ENCODE measurements around the gene CRISPLD2. TPM values are rescaled to one million over a fixed set of nuclear protein-coding genes. Genes with fewer than 3 reads are reported as not detected.

CRISPLD2 gene
- total RNA-seq, 1 donor, result 40.2 TPM

DNA sequence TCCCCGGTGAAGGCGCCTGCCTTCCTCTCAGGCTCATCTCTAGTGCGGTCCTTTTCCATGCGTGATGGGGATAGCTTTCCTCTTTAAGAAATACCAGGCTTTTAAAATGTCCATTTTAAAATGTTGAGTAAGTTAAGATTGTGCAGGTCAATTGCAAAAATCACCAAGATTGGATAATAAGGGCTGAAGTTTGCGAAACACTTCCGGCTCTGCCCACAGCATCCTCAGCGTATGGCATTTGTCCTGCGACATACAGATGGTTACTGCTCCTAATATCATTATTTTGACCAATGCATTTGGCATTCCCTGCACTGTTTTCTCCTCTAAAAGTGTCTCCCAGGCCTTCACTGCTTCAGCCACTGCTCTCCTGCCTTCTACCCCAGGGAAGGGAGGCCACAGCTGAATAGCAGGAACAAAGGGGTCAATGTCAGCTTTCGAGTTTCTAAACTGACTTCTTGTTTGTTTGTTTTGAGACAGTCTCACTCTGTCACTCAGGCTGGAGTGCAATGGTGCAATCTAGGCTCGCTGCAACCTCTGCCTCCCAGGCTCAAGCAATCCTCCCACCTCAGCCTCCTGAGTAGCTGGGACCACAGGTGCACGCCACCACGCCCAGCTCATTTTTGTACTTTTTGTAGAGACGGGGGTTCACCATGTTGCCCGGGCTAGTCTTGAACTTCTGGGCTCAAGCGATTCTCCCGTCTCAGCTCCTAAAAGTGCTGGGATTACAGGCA, 91.9 kb downstream of the CRISPLD2 start:
- no peaks in the 10 kb centered on the region for H4K20me1 ChIP-seq (ENCODE audit: insufficient read depth, low read length)
- no peaks in the 10 kb centered on the region for H3K9me3 ChIP-seq (ENCODE audit: low read depth, low read length)
- no peak for DNase-seq (ENCODE audit: insufficient read length, low spot score, missing footprints)
- no peaks in the 10 kb centered on the region for H3K36me3 ChIP-seq (ENCODE audit: insufficient read depth, low read length)
- H3K4me3 ChIP-seq (ENCODE audit: insufficient read depth, low read length), result no peak overlapping the region
- peaks cover 5% of the 10 kb centered on the region for H3K4me1 ChIP-seq (ENCODE audit: insufficient read depth, low read length)
- no peak overlapping the region for H3K27ac ChIP-seq (ENCODE audit: low read depth, low read length)
- H3K79me2 ChIP-seq (ENCODE audit: insufficient read depth, low read length), result no peaks in the 10 kb centered on the region
- no peak overlapping the region for H2AFZ ChIP-seq (ENCODE audit: low read length)
- H3K27me3 ChIP-seq (ENCODE audit: insufficient read depth, low read length), result peaks cover 22% of the 10 kb centered on the region
- TF ChIP-seq, protein P1, sequence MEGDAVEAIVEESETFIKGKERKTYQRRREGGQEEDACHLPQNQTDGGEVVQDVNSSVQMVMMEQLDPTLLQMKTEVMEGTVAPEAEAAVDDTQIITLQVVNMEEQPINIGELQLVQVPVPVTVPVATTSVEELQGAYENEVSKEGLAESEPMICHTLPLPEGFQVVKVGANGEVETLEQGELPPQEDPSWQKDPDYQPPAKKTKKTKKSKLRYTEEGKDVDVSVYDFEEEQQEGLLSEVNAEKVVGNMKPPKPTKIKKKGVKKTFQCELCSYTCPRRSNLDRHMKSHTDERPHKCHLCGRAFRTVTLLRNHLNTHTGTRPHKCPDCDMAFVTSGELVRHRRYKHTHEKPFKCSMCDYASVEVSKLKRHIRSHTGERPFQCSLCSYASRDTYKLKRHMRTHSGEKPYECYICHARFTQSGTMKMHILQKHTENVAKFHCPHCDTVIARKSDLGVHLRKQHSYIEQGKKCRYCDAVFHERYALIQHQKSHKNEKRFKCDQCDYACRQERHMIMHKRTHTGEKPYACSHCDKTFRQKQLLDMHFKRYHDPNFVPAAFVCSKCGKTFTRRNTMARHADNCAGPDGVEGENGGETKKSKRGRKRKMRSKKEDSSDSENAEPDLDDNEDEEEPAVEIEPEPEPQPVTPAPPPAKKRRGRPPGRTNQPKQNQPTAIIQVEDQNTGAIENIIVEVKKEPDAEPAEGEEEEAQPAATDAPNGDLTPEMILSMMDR (IDR thresholded peaks at IDR 0.05; ENCODE audit: extremely low read depth, low read depth, low read length), result no peak
- H3K4me2 ChIP-seq (ENCODE audit: insufficient read depth, low read length), result no peak overlapping the region

DNA sequence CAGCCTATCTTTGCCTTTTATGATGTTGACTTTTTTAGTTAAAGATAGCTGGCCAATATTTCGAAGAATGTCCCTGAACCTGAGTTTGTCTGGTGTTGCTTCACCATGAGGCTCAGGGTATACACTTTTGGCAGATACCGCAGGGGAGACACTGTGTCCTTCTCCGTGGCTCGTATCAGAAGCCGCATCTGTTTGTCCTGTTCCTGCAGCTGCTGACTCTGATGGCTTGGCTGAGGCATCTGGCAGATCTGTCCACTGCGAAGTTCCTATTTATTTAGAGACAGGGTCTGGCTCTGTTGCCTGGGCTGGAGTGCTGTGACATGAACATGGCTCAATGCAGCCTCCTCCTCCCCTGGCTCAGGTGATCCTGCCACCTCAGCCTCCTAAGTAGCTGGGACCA, 93.5 kb downstream of the CRISPLD2 start:
- Histone ChIP-seq H3K79me2 (ENCODE audit: insufficient read depth, low read length) (no peaks in the 10 kb centered on the region), H3K4me2 (ENCODE audit: insufficient read depth, low read length) (no peak overlapping the region), H2AFZ (ENCODE audit: low read length) (no peak overlapping the region), H3K4me1 (ENCODE audit: insufficient read depth, low read length) (no peaks in the 10 kb centered on the region), H4K20me1 (ENCODE audit: insufficient read depth, low read length) (no peaks in the 10 kb centered on the region), H3K4me3 (ENCODE audit: insufficient read depth, low read length) (no peak overlapping the region), H3K27me3 (ENCODE audit: insufficient read depth, low read length) (peaks cover 29% of the 10 kb centered on the region), H3K36me3 (ENCODE audit: insufficient read depth, low read length) (no peaks in the 10 kb centered on the region), H3K27ac (ENCODE audit: low read depth, low read length) (no peak overlapping the region), H3K9me3 (ENCODE audit: low read depth, low read length) (no peaks in the 10 kb centered on the region)
- TF ChIP-seq, protein P1 (IDR thresholded peaks at IDR 0.05; ENCODE audit: extremely low read depth, low read depth, low read length), result no peak
- no peak for DNase-seq (ENCODE audit: insufficient read length, low spot score, missing footprints)

DNA sequence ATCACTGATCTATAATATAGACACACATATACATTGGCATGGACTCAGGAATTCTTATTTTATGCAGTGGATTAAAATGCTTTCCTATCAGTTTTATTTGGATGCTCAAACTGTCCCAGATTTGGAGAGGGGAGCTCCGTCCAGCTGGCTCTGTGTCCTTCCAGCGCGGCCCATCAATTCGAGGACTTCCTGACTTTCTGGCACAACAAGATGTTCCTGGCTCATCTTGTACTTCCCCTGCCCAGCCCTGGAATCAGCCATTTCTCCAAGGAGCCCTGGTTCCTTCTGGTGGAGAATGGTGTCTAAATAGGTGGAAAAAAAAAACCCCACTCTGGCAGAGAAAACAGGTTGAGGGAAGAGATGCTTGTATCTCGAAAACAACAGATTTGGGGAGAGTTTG, 94.5 kb downstream of the CRISPLD2 start:
- no peak overlapping the region for H3K4me2 ChIP-seq (ENCODE audit: insufficient read depth, low read length)
- H3K27ac ChIP-seq (ENCODE audit: low read depth, low read length), result no peak overlapping the region
- no peak overlapping the region for H2AFZ ChIP-seq (ENCODE audit: low read length)
- H3K9me3 ChIP-seq (ENCODE audit: low read depth, low read length), result no peaks in the 10 kb centered on the region
- TF ChIP-seq, protein P1 (IDR thresholded peaks at IDR 0.05; ENCODE audit: extremely low read depth, low read depth, low read length), result no peak
- peaks cover 34% of the 10 kb centered on the region for H3K27me3 ChIP-seq (ENCODE audit: insufficient read depth, low read length)
- no peaks in the 10 kb centered on the region for H3K4me1 ChIP-seq (ENCODE audit: insufficient read depth, low read length)
- no peaks in the 10 kb centered on the region for H4K20me1 ChIP-seq (ENCODE audit: insufficient read depth, low read length)
- no peak for DNase-seq (ENCODE audit: insufficient read length, low spot score, missing footprints)
- no peaks in the 10 kb centered on the region for H3K79me2 ChIP-seq (ENCODE audit: insufficient read depth, low read length)
- H3K4me3 ChIP-seq (ENCODE audit: insufficient read depth, low read length), result no peak overlapping the region
- no peaks in the 10 kb centered on the region for H3K36me3 ChIP-seq (ENCODE audit: insufficient read depth, low read length)

DNA sequence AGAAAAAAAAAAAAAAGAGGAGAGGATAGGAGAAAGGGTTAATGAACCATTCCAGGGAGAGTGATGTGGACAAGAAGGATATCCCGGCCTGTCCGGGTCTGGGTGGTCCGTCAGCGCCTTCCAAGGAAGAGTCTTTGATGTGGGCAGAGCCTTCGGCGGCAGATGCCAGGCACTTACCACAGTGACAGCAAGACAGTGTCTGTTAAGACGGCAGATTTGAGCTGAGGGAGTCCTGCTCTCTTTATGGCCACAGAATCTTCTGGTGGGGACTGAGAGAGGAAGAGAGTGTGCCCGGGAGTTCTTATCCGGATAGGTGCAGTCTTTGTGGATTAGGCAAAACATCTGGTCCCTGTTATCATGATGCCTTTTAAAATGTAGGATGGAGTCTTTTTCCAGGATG, 96.4 kb downstream of the CRISPLD2 start:
- Histone ChIP-seq H3K36me3 (ENCODE audit: insufficient read depth, low read length) (no peaks in the 10 kb centered on the region), H4K20me1 (ENCODE audit: insufficient read depth, low read length) (no peaks in the 10 kb centered on the region), H3K9me3 (ENCODE audit: low read depth, low read length) (no peaks in the 10 kb centered on the region), H3K4me3 (ENCODE audit: insufficient read depth, low read length) (no peak overlapping the region), H2AFZ (ENCODE audit: low read length) (no peak overlapping the region), H3K27me3 (ENCODE audit: insufficient read depth, low read length) (peaks cover 34% of the 10 kb centered on the region), H3K79me2 (ENCODE audit: insufficient read depth, low read length) (no peaks in the 10 kb centered on the region), H3K27ac (ENCODE audit: low read depth, low read length) (no peak overlapping the region), H3K4me1 (ENCODE audit: insufficient read depth, low read length) (no peaks in the 10 kb centered on the region), H3K4me2 (ENCODE audit: insufficient read depth, low read length) (no peak overlapping the region)
- TF ChIP-seq, protein P1 (IDR thresholded peaks at IDR 0.05; ENCODE audit: extremely low read depth, low read depth, low read length), result no peak
- no peak for DNase-seq (ENCODE audit: insufficient read length, low spot score, missing footprints)
